ENCODE data around the gene TP73.

Gene TP73

GRCh38 chr1:3703786-3704371 is 51.6 kb downstream of the TP73 start:
- no peak overlapping the region for H3K4me3 ChIP-seq (replicated peaks; ENCODE audit: low read depth, low read length)
- no peak for DNase-seq (ENCODE audit: extremely low read depth, insufficient read length)

GRCh38 chr1:3705341-3705950 is 53.1 kb downstream of the TP73 start:
- no peak for DNase-seq (ENCODE audit: extremely low read depth, insufficient read length)
- Histone ChIP-seq H3K27me3 (replicated peaks; ENCODE audit: control insufficient read depth, insufficient read depth, low read length) (no peaks in the 10 kb centered on the region), H3K4me3 (replicated peaks; ENCODE audit: low read depth, low read length) (no peak overlapping the region), H3K36me3 (ENCODE audit: control insufficient read depth, insufficient read depth, low read length) (peaks cover 9% of the 10 kb centered on the region)
- TF ChIP-seq CTCF (IDR thresholded peaks at IDR 0.05; ENCODE audit: insufficient read depth, low read length, poor library complexity, severe bottlenecking), result no peak

More at GRCh38 chr1:3703786-3704371, 51.6 kb downstream of the TP73 start:
- no peaks in the 10 kb centered on the region for H3K27me3 ChIP-seq (replicated peaks; ENCODE audit: control insufficient read depth, insufficient read depth, low read length)
- peaks cover 9% of the 10 kb centered on the region for H3K36me3 ChIP-seq (ENCODE audit: control insufficient read depth, insufficient read depth, low read length)
- TF ChIP-seq CTCF (IDR thresholded peaks at IDR 0.05; ENCODE audit: insufficient read depth, low read length, poor library complexity, severe bottlenecking), result no peak

GRCh38 chr1:3706651-3707297 is 54.5 kb downstream of the TP73 start:
- Histone ChIP-seq H3K36me3 (ENCODE audit: control insufficient read depth, insufficient read depth, low read length) (peaks cover 11% of the 10 kb centered on the region), H3K4me3 (replicated peaks; ENCODE audit: low read depth, low read length) (no peak overlapping the region), H3K27me3 (replicated peaks; ENCODE audit: control insufficient read depth, insufficient read depth, low read length) (no peaks in the 10 kb centered on the region)
- DNase-seq (ENCODE audit: extremely low read depth, insufficient read length), result no peak
- no peak for TF ChIP-seq CTCF (IDR thresholded peaks at IDR 0.05; ENCODE audit: insufficient read depth, low read length, poor library complexity, severe bottlenecking)

- DNase-seq (ENCODE audit: extremely low read depth, insufficient read length), result no peak
- no peak for TF ChIP-seq CTCF (IDR thresholded peaks at IDR 0.05; ENCODE audit: insufficient read depth, low read length, poor library complexity, severe bottlenecking)
- H3K4me3 ChIP-seq (replicated peaks; ENCODE audit: low read depth, low read length), result no peak overlapping the region
- peaks cover 11% of the 10 kb centered on the region for H3K36me3 ChIP-seq (ENCODE audit: control insufficient read depth, insufficient read depth, low read length)
- no peaks in the 10 kb centered on the region for H3K27me3 ChIP-seq (replicated peaks; ENCODE audit: control insufficient read depth, insufficient read depth, low read length)
Measured at GRCh38 chr1:3707298-3707938, 55.1 kb downstream of the TP73 start.

- TF ChIP-seq CTCF (IDR thresholded peaks at IDR 0.05; ENCODE audit: insufficient read depth, low read length, poor library complexity, severe bottlenecking), result no peak
- Histone ChIP-seq H3K4me3 (replicated peaks; ENCODE audit: low read depth, low read length) (no peak overlapping the region), H3K27me3 (replicated peaks; ENCODE audit: control insufficient read depth, insufficient read depth, low read length) (no peaks in the 10 kb centered on the region), H3K36me3 (ENCODE audit: control insufficient read depth, insufficient read depth, low read length) (peaks cover 11% of the 10 kb centered on the region)
- no peak for DNase-seq (ENCODE audit: extremely low read depth, insufficient read length)
Measured at GRCh38 chr1:3707939-3708328, 55.6 kb downstream of the TP73 start.
